ENCODE results near the gene TRDN.

DNA sequence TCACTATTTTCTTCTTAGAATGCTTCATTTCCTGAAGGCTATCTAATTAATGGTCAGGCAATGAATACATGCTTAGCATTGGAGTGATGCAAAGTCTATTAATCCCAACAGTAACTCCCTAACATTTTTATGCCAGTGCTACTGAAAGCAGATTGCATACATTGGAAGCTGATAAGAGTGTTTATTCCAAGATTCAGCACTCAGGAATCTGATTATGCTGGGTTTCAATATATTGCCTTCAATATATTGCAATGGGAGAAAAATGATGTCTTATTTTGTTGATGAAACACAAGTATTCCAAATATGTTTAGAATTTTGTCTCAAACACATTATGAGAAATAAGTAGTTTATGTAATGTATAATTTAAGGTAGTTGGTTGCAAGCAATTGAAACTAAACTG is 26.7 kb upstream of the TRDN start:
- TF ChIP-seq, protein P1, sequence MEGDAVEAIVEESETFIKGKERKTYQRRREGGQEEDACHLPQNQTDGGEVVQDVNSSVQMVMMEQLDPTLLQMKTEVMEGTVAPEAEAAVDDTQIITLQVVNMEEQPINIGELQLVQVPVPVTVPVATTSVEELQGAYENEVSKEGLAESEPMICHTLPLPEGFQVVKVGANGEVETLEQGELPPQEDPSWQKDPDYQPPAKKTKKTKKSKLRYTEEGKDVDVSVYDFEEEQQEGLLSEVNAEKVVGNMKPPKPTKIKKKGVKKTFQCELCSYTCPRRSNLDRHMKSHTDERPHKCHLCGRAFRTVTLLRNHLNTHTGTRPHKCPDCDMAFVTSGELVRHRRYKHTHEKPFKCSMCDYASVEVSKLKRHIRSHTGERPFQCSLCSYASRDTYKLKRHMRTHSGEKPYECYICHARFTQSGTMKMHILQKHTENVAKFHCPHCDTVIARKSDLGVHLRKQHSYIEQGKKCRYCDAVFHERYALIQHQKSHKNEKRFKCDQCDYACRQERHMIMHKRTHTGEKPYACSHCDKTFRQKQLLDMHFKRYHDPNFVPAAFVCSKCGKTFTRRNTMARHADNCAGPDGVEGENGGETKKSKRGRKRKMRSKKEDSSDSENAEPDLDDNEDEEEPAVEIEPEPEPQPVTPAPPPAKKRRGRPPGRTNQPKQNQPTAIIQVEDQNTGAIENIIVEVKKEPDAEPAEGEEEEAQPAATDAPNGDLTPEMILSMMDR (IDR thresholded peaks at IDR 0.05) = no peak
- TF ChIP-seq POLR2A (IDR thresholded peaks at IDR 0.05) = no peak
